ENCODE results near the gene TESMIN. TPM values are rescaled to one million over a fixed set of nuclear protein-coding genes. Genes with fewer than 3 reads are reported as not detected.

Gene TESMIN
- total and polyA plus RNA-seq, 2 of the 13 experiments (the other 11 are each of a cell fraction or from before 2014, with no cell fraction given), result 0.15 to 0.45 TPM

- ChIA-PET POLR2A (no interaction called here), CTCF (ENCODE audit: low intra/inter-chr PET ratio, low total read pairs) (no interaction called here)
- 48% methylated on average over 10 of the region's 12 CpGs for WGBS (ENCODE audit: low lambda C conversion rate)
- Histone ChIP-seq H4K20me1 (ENCODE audit: insufficient read depth, low read length) (no peaks in the 10 kb centered on the region), H3K27ac (ENCODE audit: extremely low read length, insufficient read depth, low read length) (no peak overlapping the region), H3K27me3 (ENCODE audit: control insufficient read depth in 1 of 2, insufficient read depth in 2 of 2, low read length in 2 of 2) (peaks cover 3 to 44% of the 10 kb centered on the region in 2 experiments; a peak in 3 of 5 replicates), H3K36me3 (replicated peaks in 1 of 2; ENCODE audit: control insufficient read depth in 1 of 2, insufficient read depth in 2 of 2, low read length in 2 of 2) (no peaks in the 10 kb centered on the region), H3K9me3 (ENCODE audit: low read length) (no peaks in the 10 kb centered on the region), H3K4me1 (ENCODE audit: insufficient read depth, low read length) (no peaks in the 10 kb centered on the region), H3K79me2 (ENCODE audit: insufficient read depth, low read length) (no peaks in the 10 kb centered on the region), H3K9ac (ENCODE audit: insufficient read depth, low read depth, low read length) (no peak overlapping the region), H3K4me3 (replicated peaks in 1 of 3; ENCODE audit: insufficient read depth in 1 of 3, low read depth in 2 of 3, low read length in 3 of 3) (no peak overlapping the region), H3K4me2 (ENCODE audit: low read depth, low read length) (no peak overlapping the region), H2AFZ (ENCODE audit: low read length) (no peak overlapping the region)
- ATAC-seq, result no peak
- no peak for FAIRE-seq
- no peak for DNase-seq (ENCODE audit: low spot score)
- BruUV-seq (replicated peaks), result no TSS peak
- in situ Hi-C loops (cut with HindIII; ENCODE audit: extremely low pct_ligation_motif_present, low pct_unique_long_range_greater_than_20kb), result no loop called here
- intact Hi-C loops (cut with micrococcal nuclease; ENCODE audit: unreplicated experiment), result no loop called here
- TF ChIP-seq ZNF883 (CRISPR knock-in tag; IDR thresholded peaks at IDR 0.05; ENCODE audit: not compliant biosample characterization) (no peak), SNAI1 (CRISPR knock-in tag; IDR thresholded peaks at IDR 0.05; ENCODE audit: borderline replicate concordance) (no peak), CTCF (CRISPR knock-in tag; IDR thresholded peaks at IDR 0.05) (no peak), ZNF317 (CRISPR knock-in tag; IDR thresholded peaks at IDR 0.05) (no peak), KMT2B (CRISPR knock-in tag; IDR thresholded peaks at IDR 0.05) (no peak), U2AF2 (IDR thresholded peaks at IDR 0.05; ENCODE audit: low read depth, low read length) (no peak), ZSCAN31 (CRISPR knock-in tag; IDR thresholded peaks at IDR 0.05; ENCODE audit: low read depth) (no peak), FOXC1 (CRISPR knock-in tag; IDR thresholded peaks at IDR 0.05; ENCODE audit: borderline replicate concordance) (no peak), ZNF773 (CRISPR knock-in tag; IDR thresholded peaks at IDR 0.05; ENCODE audit: borderline replicate concordance) (no peak), ZNF280B (CRISPR knock-in tag; IDR thresholded peaks at IDR 0.05; ENCODE audit: borderline replicate concordance) (no peak), TOE1 (CRISPR knock-in tag; IDR thresholded peaks at IDR 0.05) (no peak), ZBTB14 (CRISPR knock-in tag; IDR thresholded peaks at IDR 0.05) (no peak), BRD4 (CRISPR knock-in tag; IDR thresholded peaks at IDR 0.05) (no peak), CCDC6 (CRISPR knock-in tag; IDR thresholded peaks at IDR 0.05) (no peak), CSRNP1 (CRISPR knock-in tag; IDR thresholded peaks at IDR 0.05) (no peak), MXD3 (CRISPR knock-in tag; IDR thresholded peaks at IDR 0.05) (no peak), THRA (CRISPR knock-in tag; IDR thresholded peaks at IDR 0.05; ENCODE audit: borderline replicate concordance) (no peak)
Measured at GRCh38 chr11:68709062-68709461, 42.3 kb downstream of the TESMIN start.

All from HepG2 (cell line).